ENCODE results near the gene ANAPC1.
"Not testable (repeated sequence)": the region's sequence is repeated elsewhere in the genome, so short reads cannot be mapped to it uniquely, and the experiment has no call there.

ANAPC1 gene

DNA sequence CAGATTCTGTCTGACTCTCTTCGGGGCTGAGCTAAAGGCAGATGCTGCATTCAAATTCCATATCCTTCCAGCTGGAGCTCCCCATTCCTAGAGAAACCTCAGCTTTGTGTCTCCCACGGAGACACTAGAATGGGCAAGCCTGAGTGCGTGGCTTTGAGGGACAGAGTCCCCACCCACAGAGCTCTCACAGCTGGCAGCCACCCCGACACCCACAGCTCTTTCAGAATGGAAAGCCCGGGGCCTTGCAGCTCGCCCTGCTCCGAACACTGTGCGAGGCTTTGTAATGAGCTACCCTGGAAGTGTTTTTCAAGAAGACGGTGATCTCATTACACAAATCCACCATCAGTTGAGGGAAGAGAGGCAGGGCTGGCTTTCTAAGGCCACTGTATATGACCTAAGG, 164.4 kb downstream of the ANAPC1 start:
- FAIRE-seq; DNase-seq (ENCODE audit: insufficient read length, low spot score): not testable (repeated sequence)

All from H54 (cell line).